Pulmonary artery endothelial cell (primary cell): ENCODE results near the gene PFDN1. TPM values are rescaled to one million over a fixed set of nuclear protein-coding genes. Genes with fewer than 3 reads are reported as not detected.
A peak's percentile ranks its signal among the peaks of the same experiment; 100 is the strongest.
"Not testable (repeated sequence)": the region's sequence is repeated elsewhere in the genome, so short reads cannot be mapped to it uniquely, and the experiment has no call there.

Experiments used
- DNase-seq: peaks from one replicate; pipeline ENCODE4 v3.0.0-alpha.2; 2011; ENCODE audit warnings: low read depth, low spot score
- total RNA-seq: library from RNA; depleted of rRNA; stranded (reverse); fragments of >200 nt; gene quantifications from 2 replicates; pipeline ENCODE4 v1.2.3, GENCODE V29; 2014

Gene PFDN1
- total RNA-seq, 1 donor from 2014 or later = 70.4 TPM

DNA sequence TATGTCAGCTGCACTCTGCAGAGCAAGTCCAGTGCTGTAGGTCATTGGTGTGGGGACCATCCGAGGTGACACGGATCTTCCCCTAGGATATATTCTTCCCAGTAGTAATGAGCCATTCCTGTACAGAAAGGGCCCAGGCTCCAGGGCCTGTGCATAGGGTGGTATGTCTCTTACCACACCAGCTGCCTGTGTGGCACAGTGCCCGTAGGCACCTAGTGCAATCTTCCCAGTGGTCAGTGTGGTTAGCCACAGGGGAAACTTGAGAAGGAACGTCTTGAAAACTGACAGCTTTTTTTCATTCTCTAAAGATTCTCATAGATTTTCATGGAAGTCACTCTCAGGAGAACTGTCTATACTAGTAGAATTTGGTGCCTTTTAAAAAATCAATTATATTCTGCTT is 88.1 kb downstream of the PFDN1 start:
- no peak for DNase-seq

DNA sequence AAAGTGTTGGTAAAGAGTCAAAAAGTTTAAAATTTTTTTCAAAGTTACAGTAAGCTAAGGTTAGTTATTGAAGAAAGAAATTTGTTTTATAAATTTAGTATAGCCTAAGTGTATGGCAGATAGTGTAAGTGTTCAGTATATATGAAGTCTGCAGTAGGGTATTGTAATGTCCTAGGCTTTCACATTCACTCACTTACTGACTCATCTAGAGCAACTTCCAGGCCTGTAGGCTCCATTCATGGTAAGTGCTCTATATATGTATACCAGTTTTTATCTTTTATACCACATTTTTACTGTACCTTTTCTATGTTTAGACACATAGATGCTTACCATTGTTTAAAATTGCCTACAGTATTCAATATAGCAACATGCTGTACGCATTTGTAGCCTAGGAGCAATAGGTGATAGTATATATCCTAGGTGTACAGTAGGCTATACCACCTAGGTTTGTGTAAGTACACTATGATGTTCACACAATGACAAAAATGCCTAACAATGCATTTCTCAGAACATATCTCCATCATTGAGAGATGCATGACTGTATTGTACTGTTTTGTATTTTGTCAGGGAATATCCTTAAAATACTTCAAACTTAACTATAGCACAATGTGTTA is 89.4 kb downstream of the PFDN1 start:
- DNase-seq = no peak

DNA sequence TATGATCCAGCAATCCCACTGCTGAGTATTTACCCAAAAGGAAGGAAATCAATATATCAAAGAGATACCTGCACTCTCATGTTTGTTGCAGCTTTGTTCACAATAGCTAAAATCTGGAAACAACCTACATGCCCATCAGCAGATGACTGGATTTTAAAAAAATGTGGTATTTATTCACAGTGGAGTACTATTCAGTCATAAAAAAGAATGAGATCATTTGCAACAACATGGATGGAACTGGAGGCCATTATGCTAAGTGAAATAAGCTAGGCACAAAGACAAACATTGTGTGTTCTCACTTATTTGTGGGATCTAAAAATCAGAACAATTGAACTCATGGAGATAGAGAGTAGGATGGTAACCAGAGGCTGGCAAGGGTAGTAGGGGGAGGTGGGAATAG is 94.8 kb downstream of the PFDN1 start:
- DNase-seq = no peak

DNA sequence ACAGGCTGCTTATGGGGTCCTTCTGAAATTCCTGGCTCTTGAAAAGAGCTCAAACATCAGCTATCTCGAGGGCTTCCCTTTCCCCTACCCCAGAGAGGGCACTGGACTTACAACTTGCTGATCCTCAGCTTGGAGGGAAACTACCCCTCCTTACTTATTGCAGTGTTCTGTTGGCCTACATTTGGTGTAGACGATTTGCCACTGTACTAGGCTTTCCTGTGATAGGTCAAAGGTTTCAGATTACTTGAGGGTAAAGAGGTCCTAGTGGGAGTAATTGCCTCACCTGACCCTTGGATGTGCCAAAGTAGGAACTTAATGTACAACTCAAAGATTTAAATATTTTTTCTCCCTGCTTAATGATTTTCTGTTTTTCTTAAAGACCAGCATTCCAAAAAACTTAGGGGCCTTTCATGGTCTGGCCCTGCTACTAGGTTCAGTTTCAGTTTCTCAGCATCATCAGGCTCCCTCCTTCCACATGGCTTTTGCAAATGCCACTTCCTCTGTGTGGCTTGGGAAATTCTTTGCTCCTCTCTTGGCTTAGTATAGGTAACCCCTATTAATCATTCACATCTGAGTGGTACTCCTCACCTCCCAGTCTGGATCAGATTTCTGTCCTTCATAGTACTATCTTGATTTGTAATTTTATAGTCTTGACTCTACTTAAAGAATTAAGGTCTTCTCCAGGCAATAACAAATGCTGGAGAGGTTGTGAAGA is 95.5 kb downstream of the PFDN1 start:
- no peak for DNase-seq

DNA sequence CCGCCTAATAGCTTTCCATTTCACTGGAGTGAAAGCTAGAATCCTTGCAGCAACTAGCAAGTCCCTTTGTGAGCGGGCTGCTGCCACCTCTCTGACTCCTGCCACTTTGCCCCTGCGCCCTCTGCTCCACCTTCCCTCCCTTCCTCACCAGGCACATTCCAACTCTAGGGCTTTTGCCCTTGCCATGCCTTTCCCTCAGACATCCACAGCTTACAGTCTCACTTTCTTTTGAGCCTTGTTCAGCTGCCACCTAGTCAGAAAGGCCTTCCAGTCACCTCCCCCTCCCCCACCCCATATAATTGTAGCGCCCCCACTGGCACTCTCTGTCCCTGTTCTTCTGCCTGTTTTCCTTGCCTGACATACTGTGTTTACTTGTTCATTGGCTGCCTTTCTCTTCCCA is 96.9 kb downstream of the PFDN1 start:
- DNase-seq = no peak

DNA sequence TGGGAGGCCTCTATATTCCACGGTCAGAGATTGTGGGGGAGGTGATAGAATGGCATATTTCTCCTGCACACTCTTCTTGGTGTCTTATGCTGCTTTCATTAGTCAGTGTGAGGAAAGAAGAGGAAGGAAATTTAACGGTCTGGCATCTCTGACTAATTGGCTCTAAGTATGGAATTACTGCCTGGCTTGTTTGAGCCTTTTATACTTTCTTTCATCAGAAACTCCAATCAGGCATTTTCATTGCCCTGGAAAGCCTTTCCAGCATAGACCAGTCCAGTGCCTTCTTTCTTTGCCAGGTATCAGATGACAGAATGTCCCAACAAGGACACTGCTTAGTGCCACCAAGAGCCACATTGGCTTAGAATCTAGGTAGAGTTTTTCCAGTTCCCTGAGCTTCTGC is 97.7 kb downstream of the PFDN1 start:
- DNase-seq = peak; percentile 41

DNA sequence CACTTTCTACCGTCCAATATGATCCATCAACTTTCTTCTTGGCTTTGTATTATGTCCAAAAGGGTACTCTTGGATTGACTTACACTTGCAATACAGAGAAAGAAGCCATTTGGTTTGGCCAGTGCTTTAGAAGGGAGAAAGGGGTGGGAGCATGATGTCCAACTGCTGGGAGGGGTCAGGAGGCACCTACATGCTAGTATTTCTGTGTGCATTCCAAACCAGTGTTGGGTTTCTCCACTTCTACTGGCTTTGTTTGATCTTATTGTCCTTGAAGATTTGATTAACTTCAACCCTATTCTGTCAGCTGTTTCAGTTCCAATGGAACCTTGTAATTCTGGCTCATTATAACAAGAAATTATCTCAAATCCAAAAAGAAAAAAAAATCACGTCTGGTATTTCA is 100.3 kb downstream of the PFDN1 start:
- no peak for DNase-seq

DNA sequence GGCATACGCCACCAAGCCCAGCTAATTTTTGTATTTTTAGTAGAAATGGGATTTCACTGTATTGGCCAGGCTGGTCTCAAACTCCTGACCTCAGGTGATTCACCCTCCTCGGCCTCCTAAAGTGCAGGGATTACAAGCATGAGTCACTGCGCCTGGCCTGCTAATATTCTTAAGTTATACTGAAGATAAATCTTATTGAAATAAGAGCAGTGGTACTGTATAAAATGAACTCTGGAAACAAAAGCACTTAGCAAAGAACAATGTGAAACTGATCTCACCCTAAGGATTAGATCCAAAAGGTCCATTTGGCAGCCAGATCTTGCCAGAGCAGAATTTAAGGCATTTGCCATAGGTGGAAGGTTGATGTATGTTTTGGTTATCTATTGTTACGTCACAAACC is 100.8 kb downstream of the PFDN1 start:
- no peak for DNase-seq

DNA sequence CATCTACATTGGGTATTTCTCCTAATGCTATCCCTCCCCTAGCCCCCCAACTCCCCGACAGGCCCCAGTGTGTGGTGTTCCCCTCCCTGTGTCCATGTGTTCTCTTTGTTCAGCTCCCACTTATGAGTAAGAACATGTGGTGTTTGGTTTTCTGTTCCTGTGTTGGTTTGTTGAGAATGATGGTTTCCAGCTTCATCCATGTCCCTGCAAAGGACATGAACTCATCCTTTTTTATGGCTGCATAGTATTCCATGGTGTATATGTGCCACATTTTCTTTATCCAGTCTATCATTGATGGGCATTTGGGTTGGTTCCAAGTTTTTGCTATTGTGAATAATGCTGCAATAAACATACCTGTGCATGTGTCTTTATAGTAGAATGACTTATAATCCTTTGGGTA is 104.0 kb downstream of the PFDN1 start:
- DNase-seq = not testable (repeated sequence)

DNA sequence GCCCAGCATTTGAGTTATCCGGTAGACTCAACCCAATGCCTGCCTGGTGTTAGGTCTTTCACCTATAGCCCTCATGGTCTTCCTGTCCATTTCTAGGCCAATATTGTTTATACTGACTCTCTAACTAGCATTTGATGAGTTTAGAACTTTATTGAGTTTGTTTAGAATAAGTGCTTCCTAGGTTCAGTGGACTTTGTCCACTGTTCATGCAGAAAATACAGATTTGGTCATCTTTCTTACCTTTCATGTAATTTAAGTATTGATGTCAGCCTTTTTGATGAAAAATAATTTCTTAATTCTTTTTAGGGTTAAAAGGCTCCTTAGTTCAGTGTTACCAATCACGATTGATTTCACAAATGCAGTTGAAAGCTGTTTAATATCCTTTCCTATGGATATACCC is 105.9 kb downstream of the PFDN1 start:
- DNase-seq = no peak

DNA sequence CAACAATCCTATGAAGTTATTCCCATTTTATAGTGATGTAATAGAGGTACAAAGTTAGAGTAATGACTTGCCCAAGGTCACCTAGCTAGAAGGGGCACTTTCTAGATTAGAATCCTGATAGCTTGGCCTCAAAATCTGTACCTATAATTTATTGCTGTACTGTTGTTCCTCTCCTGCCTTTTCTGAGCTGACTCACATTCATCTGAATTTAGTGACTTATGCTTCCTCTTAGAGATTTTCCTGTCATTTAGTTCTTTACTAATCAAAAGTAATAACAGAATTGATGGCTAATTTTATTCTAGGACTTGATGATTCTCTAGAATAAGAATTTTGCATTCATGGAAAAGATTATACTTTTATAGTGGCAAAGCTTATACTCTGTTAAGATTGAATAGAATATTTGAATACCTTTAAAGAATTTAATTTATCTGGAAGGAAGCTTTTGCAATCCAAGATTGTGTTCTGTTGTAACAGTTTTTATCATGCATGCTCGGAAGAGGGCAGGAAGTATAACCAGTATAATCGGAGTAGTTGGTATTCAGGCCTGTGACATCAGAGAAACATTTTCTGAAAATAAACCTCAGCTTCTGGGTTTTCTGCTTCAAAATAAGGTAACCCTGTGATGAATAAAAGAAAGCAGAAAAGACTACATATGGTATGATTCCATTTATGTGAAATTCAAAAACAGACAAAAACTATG is 106.6 kb downstream of the PFDN1 start:
- no peak for DNase-seq

Other genes with a start within 250 kb of the PFDN1 start
- 7.0 and 9.8 TPM in 2 replicates for gene PURA, start 189.0 kb downstream of the PFDN1 start, total RNA-seq
- 4.1 and 4.6 TPM in 2 replicates for gene IGIP, start 177.2 kb downstream of the PFDN1 start, total RNA-seq
- gene CYSTM1, start 127.9 kb downstream of the PFDN1 start, total RNA-seq = 10.5 and 19.7 TPM in 2 replicates
- 16.6 and 24.3 TPM in 2 replicates for gene HBEGF, start 43.5 kb upstream of the PFDN1 start, total RNA-seq
- not detected in 2 replicates for gene SLC4A9, start 57.1 kb upstream of the PFDN1 start, total RNA-seq
- 59.8 and 89.8 TPM in 2 replicates for gene ANKHD1, start 98.7 kb upstream of the PFDN1 start, total RNA-seq
- 1.4 and 1.8 TPM in 2 replicates for gene EIF4EBP3, start 244.6 kb upstream of the PFDN1 start, total RNA-seq